Endothelial cell of umbilical vein (primary cell): ENCODE results near the gene MT1G. TPM values are rescaled to one million over a fixed set of nuclear protein-coding genes. Genes with fewer than 3 reads are reported as not detected.

Experiments
- BruUV-seq: library from RNA; stranded (reverse); fragments of 400-500 nt; replicated peaks from 2 replicates; lab custom pipeline; 2021; lab: Mats Ljungman, UMichigan
- CTCF ChIA-PET: fragments of 300-600, 350-600 bp; sonication (Branson Sonifier 250); formaldehyde crosslinking; loops from one replicate; lab custom pipeline; 2021; ENCODE audit warnings: antibody characterized with exemption, inconsistent platforms; lab: Charles Lee
- POLR2A ChIA-PET: fragments of 300-600, 350-600 bp; sonication (Branson Sonifier 250); formaldehyde crosslinking; loops from one replicate; lab custom pipeline; 2021; ENCODE audit warnings: antibody characterized with exemption, inconsistent platforms; lab: Charles Lee
- DNase-seq: peaks from one replicate; pipeline ENCODE4 v3.0.0-alpha.2; 2011; ENCODE audit warnings: low read depth, low spot score
- FAIRE-seq: peaks from 2 replicates; lab custom pipeline; 2011; peaks lifted over from hg19 to GRCh38; lab: Jason Lieb, UNC
- H2AFZ ChIP-seq: 2 replicates; pipeline ENCODE4 v1.6.0; 2012; ENCODE audit warnings: low read depth, low read length, control low read depth, inconsistent platforms
- H3K27ac ChIP-seq: 2 replicates; pipeline ENCODE4 v1.5.1; 2011; ENCODE audit warnings: low read depth, mild to moderate bottlenecking, control low read depth, low read length, moderate library complexity; ENCODE audit not compliant: insufficient read depth
- H3K27me3 ChIP-seq, 2 experiments: 2 replicates each; pipeline versions ENCODE4 v1.6.0 to v1.6.1; 2011; ENCODE audit warnings: low read length in 2 of 2, mixed read lengths in 1 of 2; ENCODE audit not compliant: control insufficient read depth in 2 of 2, insufficient read depth in 2 of 2
- H3K36me3 ChIP-seq, 2 experiments: 2 replicates in 1 of 2; 3 replicates in 1 of 2; pipeline ENCODE4 v1.5.1; 2011; ENCODE audit warnings: low read length in 2 of 2, mild to moderate bottlenecking in 1 of 2, moderate library complexity in 1 of 2; ENCODE audit not compliant: control insufficient read depth in 2 of 2, insufficient read depth in 2 of 2; ENCODE audit errors: extremely low read depth in 1 of 2
- H3K4me1 ChIP-seq: 3 replicates; pipeline ENCODE4 v1.5.1; 2011; ENCODE audit warnings: mild to moderate bottlenecking, low read length; ENCODE audit not compliant: control insufficient read depth, insufficient read depth; ENCODE audit errors: extremely low read depth
- H3K4me2 ChIP-seq: 2 replicates; pipeline ENCODE4 v1.6.1; 2011; ENCODE audit warnings: low read length, control low read depth, mixed read lengths; ENCODE audit not compliant: insufficient read depth
- H3K4me3 ChIP-seq, 3 experiments: fragments of 200-600 bp in 1 of 3; sonication (generic), shearing (Covaris generic) in 1 of 3; replicated peaks in 1 of 3; 2 replicates each; pipeline ENCODE4 v1.5.1; 2011 to 2016; ENCODE audit warnings: control low read depth in 3 of 3, low read length in 3 of 3, mild to moderate bottlenecking in 2 of 3, inconsistent platforms in 1 of 3, low read depth in 1 of 3, moderate library complexity in 1 of 3; ENCODE audit not compliant: insufficient read depth in 1 of 3
- H3K79me2 ChIP-seq: 2 replicates; pipeline ENCODE4 v1.6.0; 2012; ENCODE audit warnings: low read length, inconsistent platforms; ENCODE audit not compliant: control insufficient read depth, insufficient read depth
- H3K9ac ChIP-seq: replicated peaks from 2 replicates; pipeline ENCODE3; 2011; ENCODE audit warnings: low read length, control low read depth; ENCODE audit not compliant: insufficient read depth; ENCODE audit errors: extremely low read depth
- H3K9me1 ChIP-seq: replicated peaks from 3 replicates; pipeline ENCODE4 v1.6.0; 2011; ENCODE audit warnings: mild to moderate bottlenecking, low read length; ENCODE audit not compliant: control insufficient read depth, insufficient read depth; ENCODE audit errors: extremely low read depth
- H3K9me3 ChIP-seq: replicated peaks from 2 replicates; pipeline ENCODE4 v1.5.1; 2012; ENCODE audit warnings: low read length, inconsistent platforms; ENCODE audit not compliant: control insufficient read depth, insufficient read depth
- H4K20me1 ChIP-seq: replicated peaks from 2 replicates; pipeline ENCODE3; 2011; ENCODE audit warnings: mild to moderate bottlenecking, low read length; ENCODE audit not compliant: control insufficient read depth, insufficient read depth; ENCODE audit errors: extremely low read depth
- EZH2 ChIP-seq: IDR thresholded peaks from 2 replicates; pipeline ENCODE4 v1.6.1; 2012; ENCODE audit warnings: borderline replicate concordance, low read depth, mild to moderate bottlenecking, moderate library complexity, low read length, inconsistent platforms; ENCODE audit not compliant: severe bottlenecking
- FOS ChIP-seq: IDR thresholded peaks from 2 replicates; pipeline ENCODE4 v1.6.1; 2011; ENCODE audit warnings: mild to moderate bottlenecking, low read length, moderate library complexity, borderline replicate concordance; ENCODE audit not compliant: insufficient read depth
- GATA2 ChIP-seq: IDR thresholded peaks from 2 replicates; pipeline ENCODE4 v1.7.0; 2011; ENCODE audit warnings: low read depth, mild to moderate bottlenecking, moderate library complexity, mixed read lengths, low read length; ENCODE audit not compliant: insufficient read length, insufficient read depth
- JUN ChIP-seq: IDR thresholded peaks from 2 replicates; pipeline ENCODE4 v1.6.1; 2011; ENCODE audit warnings: borderline replicate concordance, low read depth; ENCODE audit not compliant: insufficient read length, insufficient read depth
- MYC ChIP-seq: IDR thresholded peaks from one replicate; pipeline ENCODE4 v1.6.1; 2011; ENCODE audit warnings: mild to moderate bottlenecking, low read depth, low read length
- POLR2A ChIP-seq: IDR thresholded peaks from 2 replicates; pipeline ENCODE4 v1.6.1; 2012; ENCODE audit warnings: low read depth, mild to moderate bottlenecking, control low read depth, low read length
- POLR2AphosphoS5 ChIP-seq: IDR thresholded peaks from 2 replicates; pipeline ENCODE4 v1.6.1; 2012; ENCODE audit warnings: low read depth, mild to moderate bottlenecking, control low read depth, low read length, moderate library complexity; ENCODE audit not compliant: insufficient read depth
- dilution Hi-C: fragments of 300-500 bp; cut with MboI; formaldehyde crosslinking; loops from one replicate; pipeline ENCODE4 v1.15.0; 2019; ENCODE audit warnings: low sequenced_read_pairs; ENCODE audit not compliant: extremely low pct_ligation_motif_present
- intact Hi-C: fragments of 100-400 bp; cut with micrococcal nuclease; formaldehyde crosslinking; loops from one replicate; pipeline ENCODE4 v1.10.0; 2022
- polyA plus RNA-seq, 4 experiments: library from polyadenylated mRNA; depleted of rRNA in 3 of 4; stranded (reverse) in 3 of 4; unstranded in 1 of 4; fragments of >200 nt; gene quantifications; 2 replicates each; pipeline versions ENCODE4 v1.2.1 to v1.2.3, GENCODE V29; 2011 to 2012; ENCODE audit warnings: missing spikeins in 1 of 4
- total RNA-seq: library from RNA; stranded (reverse); gene quantifications from 2 replicates; pipeline ENCODE4 v1.2.3, GENCODE V29; 2021
- TF ChIP-seq, protein P1 (sequence below): IDR thresholded peaks from 2 replicates; pipeline ENCODE4 v1.6.1; 2011; ENCODE audit not compliant: insufficient read depth, insufficient read length
- TF ChIP-seq, protein P2 (sequence below), 2 donors: IDR thresholded peaks; 1 replicate in 1 of 2; 2 replicates in 1 of 2; pipeline ENCODE4 v1.5.1; 2011; ENCODE audit warnings: low read length in 2 of 2, mild to moderate bottlenecking in 2 of 2, moderate library complexity in 2 of 2, control low read depth in 1 of 2, inconsistent platforms in 1 of 2, low read depth in 1 of 2; ENCODE audit not compliant: insufficient read depth in 1 of 2; ENCODE audit errors: extremely low read depth in 1 of 2

Gene MT1G
- total and polyA plus RNA-seq, 2 donors (not counting 3 experiments of a cell fraction or from before 2014, with no cell fraction given), result not detected

DNA sequence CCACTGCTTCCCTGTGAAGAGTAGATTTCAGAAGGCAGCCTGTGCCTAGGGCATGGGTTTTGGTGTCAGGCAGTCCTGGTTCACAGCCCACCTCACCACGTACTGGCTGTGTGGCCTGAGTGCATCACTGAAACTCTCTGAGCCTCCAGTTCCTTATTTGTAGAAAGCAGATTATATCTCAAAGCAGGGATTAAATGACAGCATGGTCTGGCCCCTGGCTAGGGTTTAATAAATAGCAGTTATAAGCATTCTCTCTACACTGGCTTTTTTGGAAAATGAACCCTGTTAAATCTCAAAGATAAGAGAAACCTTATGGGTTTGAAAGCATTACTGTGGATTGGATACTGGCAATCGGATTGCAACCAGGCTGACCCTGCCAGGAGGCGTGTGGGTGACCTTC, 38.3 kb downstream of the MT1G start:
- CTCF ChIA-PET, result interaction anchor here (1.0 to 1.9 kb wide), 2 partner anchors 26 to 72 kb away, joined by 5 to 8 read pairs; no protein-coding TSS in a partner anchor
- no peak for FAIRE-seq

DNA sequence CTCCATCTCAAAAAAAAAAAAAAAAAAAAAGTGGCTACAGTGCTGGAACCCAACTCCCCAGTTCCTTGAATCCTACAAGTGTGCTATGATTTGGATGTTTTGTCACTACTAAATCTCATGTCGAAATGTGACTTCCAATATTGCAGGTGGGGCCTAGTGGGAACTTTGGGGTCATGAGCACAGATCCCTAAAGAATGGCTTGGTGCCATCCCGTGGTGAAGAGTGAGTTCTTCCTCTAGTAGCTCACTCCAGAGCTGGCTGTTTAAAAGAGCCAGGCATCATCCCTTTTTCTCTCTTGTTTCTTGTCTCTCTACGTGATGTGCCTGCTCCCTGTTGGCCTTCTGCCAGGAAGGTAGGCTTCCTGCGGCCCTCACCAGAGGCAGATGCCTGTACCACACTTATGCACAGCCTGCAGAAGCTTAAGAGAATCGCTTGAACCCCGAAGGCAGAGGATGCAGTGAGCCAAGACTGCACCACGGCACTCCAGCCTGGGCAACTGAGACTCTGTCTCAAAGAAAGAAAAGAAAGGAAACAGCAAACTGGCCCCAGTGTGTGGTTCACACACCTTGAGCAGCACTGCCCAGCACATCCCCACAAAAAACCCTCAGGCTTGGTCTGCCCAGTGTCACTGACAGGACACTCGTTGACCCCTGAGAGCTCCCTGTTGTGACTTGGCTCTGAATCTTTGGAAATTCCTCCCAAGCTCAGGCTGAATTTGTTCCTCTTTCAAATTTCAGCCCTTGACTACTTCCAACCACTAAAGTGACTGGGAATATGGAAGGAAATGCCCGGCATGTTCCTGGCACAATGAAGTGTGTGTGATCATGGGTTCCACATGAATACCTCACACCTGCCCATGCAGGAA, 39.1 kb downstream of the MT1G start:
- Histone ChIP-seq H3K4me3 (no peak overlapping the region), H3K27ac (no peak overlapping the region), H3K36me3 (no peaks in the 10 kb centered on the region), H3K79me2 (peaks cover 12% of the 10 kb centered on the region), H3K27me3 (peaks cover 0 to 2% of the 10 kb centered on the region in 2 experiments), H3K9me3 (no peaks in the 10 kb centered on the region), H3K4me1 (peaks cover 20% of the 10 kb centered on the region), H4K20me1 (no peaks in the 10 kb centered on the region), H2AFZ (no peak overlapping the region), H3K4me2 (no peak overlapping the region), H3K9ac (no peak overlapping the region), H3K9me1 (no peaks in the 10 kb centered on the region)
- no TSS peak for BruUV-seq
- intact Hi-C loops, result no loop called here
- TF ChIP-seq JUN (no peak), POLR2AphosphoS5 (no peak), POLR2A (no peak), MYC (no peak), EZH2 (no peak), GATA2 (no peak), FOS (no peak)
- TF ChIP-seq, protein P1, sequence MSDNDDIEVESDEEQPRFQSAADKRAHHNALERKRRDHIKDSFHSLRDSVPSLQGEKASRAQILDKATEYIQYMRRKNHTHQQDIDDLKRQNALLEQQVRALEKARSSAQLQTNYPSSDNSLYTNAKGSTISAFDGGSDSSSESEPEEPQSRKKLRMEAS, result no peak
- TF ChIP-seq, protein P2, sequence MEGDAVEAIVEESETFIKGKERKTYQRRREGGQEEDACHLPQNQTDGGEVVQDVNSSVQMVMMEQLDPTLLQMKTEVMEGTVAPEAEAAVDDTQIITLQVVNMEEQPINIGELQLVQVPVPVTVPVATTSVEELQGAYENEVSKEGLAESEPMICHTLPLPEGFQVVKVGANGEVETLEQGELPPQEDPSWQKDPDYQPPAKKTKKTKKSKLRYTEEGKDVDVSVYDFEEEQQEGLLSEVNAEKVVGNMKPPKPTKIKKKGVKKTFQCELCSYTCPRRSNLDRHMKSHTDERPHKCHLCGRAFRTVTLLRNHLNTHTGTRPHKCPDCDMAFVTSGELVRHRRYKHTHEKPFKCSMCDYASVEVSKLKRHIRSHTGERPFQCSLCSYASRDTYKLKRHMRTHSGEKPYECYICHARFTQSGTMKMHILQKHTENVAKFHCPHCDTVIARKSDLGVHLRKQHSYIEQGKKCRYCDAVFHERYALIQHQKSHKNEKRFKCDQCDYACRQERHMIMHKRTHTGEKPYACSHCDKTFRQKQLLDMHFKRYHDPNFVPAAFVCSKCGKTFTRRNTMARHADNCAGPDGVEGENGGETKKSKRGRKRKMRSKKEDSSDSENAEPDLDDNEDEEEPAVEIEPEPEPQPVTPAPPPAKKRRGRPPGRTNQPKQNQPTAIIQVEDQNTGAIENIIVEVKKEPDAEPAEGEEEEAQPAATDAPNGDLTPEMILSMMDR (IDR thresholded peaks at IDR 0.05; ENCODE audit: extremely low read depth in 1 of 2, insufficient read depth in 1 of 2, low read depth in 1 of 2, low read length in 2 of 2), result no peak
- DNase-seq, result no peak
- no peak for FAIRE-seq
- CTCF ChIA-PET, result interaction anchor here (0.6 to 1.9 kb wide), 7 partner anchors 16 to 81 kb away, joined by 3 to 8 read pairs (median 4); partner anchors contain the start of gene MT2A
- dilution Hi-C loops, result no loop called here
- POLR2A ChIA-PET, result no interaction called here

More for the DNA sequence above, 38.3 kb downstream of the MT1G start:
- Histone ChIP-seq H3K36me3 (no peaks in the 10 kb centered on the region), H3K27ac (no peak overlapping the region), H3K4me3 (no peak overlapping the region), H3K27me3 (peaks cover 4 to 6% of the 10 kb centered on the region in 2 experiments), H3K9me3 (no peaks in the 10 kb centered on the region), H3K4me1 (peaks cover 20% of the 10 kb centered on the region), H2AFZ (no peak overlapping the region), H3K79me2 (peaks cover 12% of the 10 kb centered on the region), H3K9me1 (no peaks in the 10 kb centered on the region), H3K4me2 (no peak overlapping the region), H4K20me1 (no peaks in the 10 kb centered on the region), H3K9ac (no peak overlapping the region)
- dilution Hi-C loops (no loop called here), intact Hi-C loops (no loop called here)
- POLR2A ChIA-PET, result no interaction called here
- BruUV-seq, result no TSS peak
- TF ChIP-seq POLR2A (no peak), JUN (no peak), GATA2 (no peak), POLR2AphosphoS5 (no peak), EZH2 (no peak), MYC (no peak)
- TF ChIP-seq, protein P1, result no peak
- no peak for DNase-seq
